ENCODE results near the gene TKFC.
"Not testable (repeated sequence)": the region's sequence is repeated elsewhere in the genome, so short reads cannot be mapped to it uniquely, and the experiment has no call there.

The TKFC gene

DNA sequence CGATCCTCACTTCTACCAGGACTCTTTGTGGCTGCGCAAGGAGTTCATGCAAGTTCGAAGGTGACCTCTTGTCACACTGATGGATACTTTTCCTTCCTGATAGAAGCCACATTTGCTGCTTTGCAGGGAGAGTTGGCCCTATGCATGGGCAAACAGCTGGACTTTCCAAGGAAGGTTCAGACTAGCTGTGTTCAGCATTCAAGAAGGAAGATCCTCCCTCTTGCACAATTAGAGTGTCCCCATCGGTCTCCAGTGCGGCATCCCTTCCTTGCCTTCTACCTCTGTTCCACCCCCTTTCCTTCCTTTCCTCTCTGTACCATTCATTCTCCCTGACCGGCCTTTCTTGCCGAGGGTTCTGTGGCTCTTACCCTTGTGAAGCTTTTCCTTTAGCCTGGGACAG is 35.6 kb downstream of the TKFC start:
- DNase-seq (ENCODE audit: low spot score): no peak

DNA sequence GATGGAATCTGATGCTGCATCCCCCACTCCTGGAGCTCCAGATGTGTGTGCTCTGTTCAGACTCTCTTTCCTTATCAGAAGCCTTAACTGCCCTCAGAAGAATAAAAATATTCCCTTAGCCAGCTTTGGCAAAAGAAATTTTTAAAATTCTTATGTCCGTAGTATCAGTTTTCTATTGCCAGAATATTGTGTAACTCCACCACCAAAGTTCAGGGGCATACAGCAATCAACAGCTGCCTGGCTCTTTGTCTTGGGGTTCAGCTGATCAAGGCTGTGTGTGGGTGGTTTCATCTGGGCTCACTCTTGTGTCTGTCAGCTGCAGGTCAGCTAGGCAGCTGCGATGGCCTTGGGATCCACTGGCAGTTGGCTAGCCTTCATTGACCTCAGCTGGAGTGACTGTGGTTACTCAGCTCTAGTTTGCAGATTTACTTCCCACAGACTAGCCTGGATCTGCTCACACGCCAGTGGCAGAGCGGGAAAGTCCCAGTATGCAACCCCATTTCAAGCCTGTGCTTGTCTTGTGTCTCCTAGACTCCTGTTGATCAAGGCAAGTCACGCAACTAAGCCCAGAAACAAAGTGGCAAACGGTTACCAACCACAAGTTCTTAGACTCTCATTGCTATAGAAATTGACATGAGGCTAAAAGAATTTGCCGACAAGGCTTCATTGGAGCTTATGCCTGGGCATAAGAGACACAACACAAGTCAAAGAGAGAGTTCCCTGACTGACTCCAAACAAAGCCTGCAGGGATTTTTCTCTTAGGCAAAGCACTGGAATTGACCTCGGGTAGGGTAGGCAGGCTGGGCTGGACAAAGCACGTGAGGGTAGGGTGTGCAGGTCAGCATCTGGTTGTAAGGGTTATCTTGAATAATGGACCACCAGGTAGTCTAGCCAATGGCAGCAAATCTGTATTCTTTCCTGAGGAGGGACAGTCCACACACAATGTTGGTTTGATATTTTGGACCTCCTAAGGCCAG is 36.6 kb downstream of the TKFC start:
- peak; percentile 45 for DNase-seq (ENCODE audit: low spot score)

- DNase-seq (ENCODE audit: low spot score): no peak
These were observed 37.4 kb downstream of the TKFC start for GRCh38 chr11:61370349-61371005.

GRCh38 chr11:61372659-61373420 is 39.8 kb downstream of the TKFC start:
- no peak for DNase-seq (ENCODE audit: low spot score)

- no peak for DNase-seq (ENCODE audit: low spot score)
These were observed 42.7 kb downstream of the TKFC start for GRCh38 chr11:61375761-61376108.

- DNase-seq (ENCODE audit: low spot score): peak; percentile 37
These were observed 44.6 kb downstream of the TKFC start for GRCh38 chr11:61377461-61378160.

- DNase-seq (ENCODE audit: low spot score): peak; percentile 96
These were observed 45.8 kb downstream of the TKFC start for GRCh38 chr11:61378713-61379313.

GRCh38 chr11:61380884-61381283 is 47.9 kb downstream of the TKFC start:
- no peak for DNase-seq (ENCODE audit: low spot score)

DNA sequence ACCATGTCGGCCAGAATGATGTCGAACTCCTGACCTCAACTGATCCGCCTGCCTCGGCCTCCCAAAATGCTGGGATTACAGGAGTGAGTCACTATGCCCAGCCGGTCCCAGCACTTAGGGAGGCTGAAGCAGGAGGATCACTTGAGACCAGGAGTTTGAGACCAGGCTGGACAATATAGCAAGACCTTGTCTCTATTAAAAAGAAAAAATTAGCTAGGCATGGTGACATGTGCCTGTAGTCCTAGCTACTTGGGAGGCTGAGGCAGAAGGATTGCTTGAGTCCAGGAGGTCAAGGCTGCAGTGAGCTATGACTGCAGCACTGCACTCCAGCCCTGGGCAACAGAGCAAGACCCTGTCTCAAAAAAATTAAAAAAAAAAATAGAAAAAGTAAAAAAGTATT is 50.8 kb downstream of the TKFC start:
- not testable (repeated sequence) for DNase-seq (ENCODE audit: low spot score)

- no peak for DNase-seq (ENCODE audit: low spot score)
These were observed 51.5 kb downstream of the TKFC start for GRCh38 chr11:61384271-61385242.

- no peak for DNase-seq (ENCODE audit: low spot score)
These were observed 57.1 kb downstream of the TKFC start for GRCh38 chr11:61390161-61390560.

DNA sequence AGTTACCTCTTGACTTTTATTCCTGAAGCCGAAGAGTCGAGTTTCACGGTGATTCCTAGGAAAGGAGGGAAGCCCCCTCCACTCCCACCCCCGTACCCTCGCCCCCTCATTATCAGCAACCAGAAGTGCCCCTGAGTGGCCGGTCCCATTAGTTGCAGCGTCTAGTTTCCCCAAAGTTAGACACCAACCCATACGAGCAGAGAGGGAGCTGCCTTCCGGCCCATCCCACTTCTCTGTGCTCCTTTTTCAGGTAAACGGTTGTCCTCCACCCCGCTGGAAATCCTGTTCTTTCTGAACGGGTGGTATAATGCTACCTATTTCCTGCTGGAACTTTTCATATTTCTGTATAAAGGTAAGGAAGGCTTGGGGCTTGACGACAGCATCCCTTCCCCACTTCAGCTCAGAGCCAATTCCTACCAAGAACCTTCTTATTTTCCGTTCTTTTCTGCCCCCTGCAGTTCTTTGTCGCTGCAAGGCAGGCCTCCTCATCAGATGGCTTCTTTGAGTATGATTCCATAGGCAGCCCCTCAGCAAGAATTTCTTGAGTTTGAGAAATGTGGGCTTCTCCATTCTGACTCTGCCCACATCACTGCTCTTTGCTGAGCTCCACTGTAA is 60.1 kb downstream of the TKFC start:
- DNase-seq (ENCODE audit: low spot score): peak; percentile 37

All from AG08395 (cell line).